ENCODE measurements around the gene IFIT1.

Gene IFIT1

DNA sequence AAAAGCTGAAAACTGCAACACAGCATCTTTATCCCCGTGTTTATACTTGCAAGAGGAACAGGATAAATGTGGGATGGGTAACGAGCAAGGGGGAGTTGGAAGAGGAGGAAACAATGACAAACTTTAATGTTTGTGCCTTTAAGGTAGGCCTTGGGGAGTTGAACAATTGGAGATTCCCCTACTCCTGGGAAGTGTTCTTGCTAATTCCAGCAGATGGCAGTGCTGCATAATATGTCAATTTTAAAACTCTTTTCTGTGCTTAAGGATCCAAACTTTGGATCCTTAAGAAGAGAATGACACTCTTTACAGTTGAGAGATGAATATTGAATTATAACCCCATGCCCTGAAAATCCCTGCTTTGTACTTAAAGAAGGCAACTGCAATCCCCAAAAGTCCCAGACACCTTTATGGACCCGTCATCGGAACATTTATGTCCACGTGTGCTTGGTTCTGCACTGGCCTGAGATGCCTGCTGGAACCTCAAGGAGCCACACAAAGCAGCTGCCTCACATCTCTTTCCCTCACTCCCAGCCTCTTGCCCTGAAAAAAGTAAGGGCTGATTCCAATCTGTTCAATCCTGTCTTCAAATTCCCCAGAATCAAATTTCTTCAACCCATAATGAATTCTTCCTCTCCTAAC lies 33.9 kb downstream of the IFIT1 start:
- TF ChIP-seq, protein P1, sequence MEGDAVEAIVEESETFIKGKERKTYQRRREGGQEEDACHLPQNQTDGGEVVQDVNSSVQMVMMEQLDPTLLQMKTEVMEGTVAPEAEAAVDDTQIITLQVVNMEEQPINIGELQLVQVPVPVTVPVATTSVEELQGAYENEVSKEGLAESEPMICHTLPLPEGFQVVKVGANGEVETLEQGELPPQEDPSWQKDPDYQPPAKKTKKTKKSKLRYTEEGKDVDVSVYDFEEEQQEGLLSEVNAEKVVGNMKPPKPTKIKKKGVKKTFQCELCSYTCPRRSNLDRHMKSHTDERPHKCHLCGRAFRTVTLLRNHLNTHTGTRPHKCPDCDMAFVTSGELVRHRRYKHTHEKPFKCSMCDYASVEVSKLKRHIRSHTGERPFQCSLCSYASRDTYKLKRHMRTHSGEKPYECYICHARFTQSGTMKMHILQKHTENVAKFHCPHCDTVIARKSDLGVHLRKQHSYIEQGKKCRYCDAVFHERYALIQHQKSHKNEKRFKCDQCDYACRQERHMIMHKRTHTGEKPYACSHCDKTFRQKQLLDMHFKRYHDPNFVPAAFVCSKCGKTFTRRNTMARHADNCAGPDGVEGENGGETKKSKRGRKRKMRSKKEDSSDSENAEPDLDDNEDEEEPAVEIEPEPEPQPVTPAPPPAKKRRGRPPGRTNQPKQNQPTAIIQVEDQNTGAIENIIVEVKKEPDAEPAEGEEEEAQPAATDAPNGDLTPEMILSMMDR (IDR thresholded peaks at IDR 0.05; ENCODE audit: low read depth, low read length): peak; percentile 63
- TF ChIP-seq MYC (IDR thresholded peaks at IDR 0.05; ENCODE audit: low read depth, low read length): no peak
- H3K4me3 ChIP-seq (ENCODE audit: low read depth, low read length): no peak overlapping the region
- DNase-seq (ENCODE audit: low read depth): peak; percentile 64

DNA sequence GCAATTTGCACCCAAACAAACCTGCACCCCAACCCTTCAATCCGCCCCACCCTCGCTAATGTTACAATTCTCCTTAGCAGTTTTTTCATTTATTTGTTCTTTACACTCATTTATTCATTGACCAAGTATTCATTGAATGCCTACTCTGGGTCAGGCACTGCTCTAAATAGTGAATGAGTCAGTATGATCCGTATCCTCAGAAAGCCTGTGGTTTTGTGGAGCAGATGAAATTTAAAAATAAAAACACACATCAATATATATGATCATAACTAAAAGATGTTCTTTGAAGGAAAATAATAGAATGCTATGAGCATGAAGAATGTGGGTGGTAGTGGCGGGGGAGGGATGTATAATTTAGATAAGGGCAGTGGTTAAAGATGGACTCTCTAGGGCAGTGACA lies 35.2 kb downstream of the IFIT1 start:
- TF ChIP-seq, protein P2, sequence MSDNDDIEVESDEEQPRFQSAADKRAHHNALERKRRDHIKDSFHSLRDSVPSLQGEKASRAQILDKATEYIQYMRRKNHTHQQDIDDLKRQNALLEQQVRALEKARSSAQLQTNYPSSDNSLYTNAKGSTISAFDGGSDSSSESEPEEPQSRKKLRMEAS (IDR thresholded peaks at IDR 0.05; ENCODE audit: low read depth, low read length): no peak
- TF ChIP-seq, protein P1 (IDR thresholded peaks at IDR 0.05; ENCODE audit: low read depth, low read length): no peak
- no peak overlapping the region for H3K4me3 ChIP-seq (ENCODE audit: low read depth, low read length)
- no peak for DNase-seq (ENCODE audit: low read depth)

DNA sequence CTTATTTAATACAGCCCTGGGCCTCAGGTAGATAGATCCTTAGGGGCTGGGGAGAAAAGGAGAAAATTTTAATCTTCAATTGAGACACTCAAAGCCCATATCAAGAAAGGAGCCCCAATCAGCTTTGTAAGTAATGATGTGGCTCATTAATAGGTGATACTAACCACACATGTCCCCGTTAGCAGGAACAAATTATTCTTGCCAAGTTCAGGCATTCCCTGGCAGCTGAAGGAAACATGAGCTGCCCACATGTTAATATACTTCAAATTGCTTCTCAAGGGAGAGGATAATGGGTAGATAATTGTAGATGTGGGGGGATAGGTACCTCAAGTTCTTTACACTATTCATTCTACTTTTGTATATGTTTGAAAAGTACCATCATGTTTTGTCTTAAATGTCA lies 36.5 kb downstream of the IFIT1 start:
- DNase-seq (ENCODE audit: low read depth): no peak
- TF ChIP-seq, protein P1 (IDR thresholded peaks at IDR 0.05; ENCODE audit: low read depth, low read length): no peak
- TF ChIP-seq, protein P2 (IDR thresholded peaks at IDR 0.05; ENCODE audit: low read depth, low read length): no peak
- no peak for TF ChIP-seq POLR2A (IDR thresholded peaks at IDR 0.05; ENCODE audit: extremely low read depth, insufficient read length)
- TF ChIP-seq MYC (IDR thresholded peaks at IDR 0.05; ENCODE audit: low read depth, low read length): no peak
- H3K4me3 ChIP-seq (ENCODE audit: low read depth, low read length): no peak overlapping the region

DNA sequence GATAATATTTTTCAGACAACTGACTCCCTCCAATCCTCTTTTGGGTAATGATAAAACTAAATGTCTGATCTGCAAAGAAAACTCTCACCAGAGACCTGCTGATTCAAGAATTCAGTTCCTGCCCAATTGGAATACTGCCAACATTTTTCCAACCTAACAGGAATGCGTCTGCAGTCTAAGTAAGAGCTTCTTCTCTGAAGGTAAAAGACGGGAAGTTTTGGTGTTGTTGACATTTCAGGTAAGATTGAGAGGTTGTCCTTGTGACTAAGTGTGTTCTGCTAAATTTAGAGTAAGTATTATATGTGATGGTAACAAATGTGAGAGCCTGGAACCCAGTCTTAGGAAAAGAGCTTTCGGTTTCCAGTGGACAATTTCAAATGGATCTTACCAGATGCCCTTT lies 39.6 kb downstream of the IFIT1 start:
- no peak for TF ChIP-seq POLR2A (IDR thresholded peaks at IDR 0.05; ENCODE audit: extremely low read depth, insufficient read length)
- TF ChIP-seq, protein P2 (IDR thresholded peaks at IDR 0.05; ENCODE audit: low read depth, low read length): no peak
- no peak for TF ChIP-seq MYC (IDR thresholded peaks at IDR 0.05; ENCODE audit: low read depth, low read length)
- TF ChIP-seq, protein P1 (IDR thresholded peaks at IDR 0.05; ENCODE audit: low read depth, low read length): no peak
- no peak for DNase-seq (ENCODE audit: low read depth)
- H3K4me3 ChIP-seq (ENCODE audit: low read depth, low read length): no peak overlapping the region

DNA sequence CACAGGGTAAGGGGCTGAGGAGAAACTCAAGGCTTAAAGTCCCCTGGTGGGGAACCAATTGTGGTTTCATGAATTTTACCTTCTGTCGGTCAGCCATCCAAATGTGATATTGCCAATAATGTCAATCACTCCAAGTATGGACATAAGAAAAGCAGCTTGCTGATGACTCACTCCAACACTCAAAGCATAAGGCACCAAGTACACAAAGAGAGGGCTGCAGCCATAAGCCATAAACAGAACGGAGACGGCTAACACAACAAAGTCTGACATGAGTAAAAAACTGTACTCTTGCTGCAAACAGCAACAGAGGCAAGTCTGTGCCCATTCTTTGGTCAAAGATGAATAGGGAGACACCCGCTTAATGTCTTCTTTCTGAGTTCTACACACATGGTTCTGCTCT lies 46.1 kb downstream of the IFIT1 start:
- H3K4me3 ChIP-seq (ENCODE audit: low read depth, low read length): no peak overlapping the region
- TF ChIP-seq, protein P2 (IDR thresholded peaks at IDR 0.05; ENCODE audit: low read depth, low read length): no peak

DNA sequence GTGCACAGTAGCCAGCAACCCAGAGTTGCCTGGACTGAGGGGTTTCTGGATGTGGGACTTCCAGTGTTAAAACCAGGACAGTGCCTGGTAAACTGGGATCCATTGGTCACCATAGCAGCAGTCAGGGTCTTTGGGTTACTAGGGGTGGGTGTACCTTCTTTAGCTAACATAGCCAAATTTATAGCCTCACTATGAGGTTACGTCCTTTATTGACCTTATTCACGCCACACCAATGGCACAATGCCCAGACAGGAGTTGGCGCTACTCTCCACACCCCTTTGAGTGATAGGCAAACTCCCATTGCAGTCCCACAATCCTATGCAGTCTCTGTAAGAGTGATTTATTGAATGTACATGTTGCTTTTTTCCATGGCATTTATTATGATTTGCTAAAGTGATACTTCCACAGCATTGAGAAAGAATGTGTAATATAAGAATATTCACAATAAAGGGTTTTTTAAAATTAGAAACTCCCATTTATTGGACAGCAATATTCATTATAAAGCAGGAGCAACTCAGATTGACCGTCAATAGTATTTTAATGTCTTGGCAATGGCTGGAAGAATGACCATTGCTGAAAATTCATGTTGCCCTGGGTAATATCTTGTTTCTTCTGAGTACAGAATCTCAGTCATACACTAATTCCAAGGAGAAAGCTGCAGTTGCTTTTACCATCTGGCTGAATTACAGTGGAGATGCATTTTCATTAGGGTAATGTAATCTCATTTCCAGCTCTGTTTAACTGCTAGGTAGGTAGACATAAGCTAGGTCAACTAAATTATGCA lies 48.0 kb downstream of the IFIT1 start:
- no peak for DNase-seq (ENCODE audit: low read depth)
- no peak overlapping the region for H3K4me3 ChIP-seq (ENCODE audit: low read depth, low read length)
- TF ChIP-seq, protein P1 (IDR thresholded peaks at IDR 0.05; ENCODE audit: low read depth, low read length): no peak
- TF ChIP-seq MYC (IDR thresholded peaks at IDR 0.05; ENCODE audit: low read depth, low read length) (no peak), POLR2A (IDR thresholded peaks at IDR 0.05; ENCODE audit: extremely low read depth, insufficient read length) (no peak)
- TF ChIP-seq, protein P2 (IDR thresholded peaks at IDR 0.05; ENCODE audit: low read depth, low read length): no peak

More for the DNA sequence above, 46.1 kb downstream of the IFIT1 start:
- DNase-seq (ENCODE audit: low read depth): no peak

Data from NB4 (cell line).